B cell (primary cell): ENCODE data around the gene VIL1. TPM values are rescaled to one million over a fixed set of nuclear protein-coding genes. Genes with fewer than 3 reads are reported as not detected.

Experiments used
- ATAC-seq: fragments of 200-7000 bp; cut with Tn5 transposase; one replicate; pipeline ENCODE4 v1.10.0; 2021; ENCODE audit warnings: low read depth, mild to moderate bottlenecking, moderate number of reproducible peaks, moderate library complexity
- CTCF ChIA-PET: fragments of 350-600 bp; sonication (Branson Sonifier 250); formaldehyde crosslinking; loops from one replicate; lab custom pipeline; 2021; ENCODE audit warnings: antibody characterized with exemption, inconsistent platforms; lab: Charles Lee
- POLR2A ChIA-PET: fragments of 350-600 bp; sonication (Branson Sonifier 250); formaldehyde crosslinking; loops from one replicate; lab custom pipeline; 2021; ENCODE audit warnings: antibody characterized with exemption; lab: Charles Lee
- DNase-seq: peaks from one replicate; pipeline ENCODE4 v3.0.0; 2013
- H2AFZ ChIP-seq: 2 replicates; pipeline ENCODE4 v1.6.1; 2012; ENCODE audit warnings: mild to moderate bottlenecking, low read depth, low read length; ENCODE audit not compliant: insufficient read depth, poor library complexity, severe bottlenecking
- H3K27ac ChIP-seq, 2 donors: 1 replicate in 1 of 2; 2 replicates in 1 of 2; pipeline ENCODE4 v1.5.1; 2012 to 2013; ENCODE audit warnings: low read length in 2 of 2, mild to moderate bottlenecking in 2 of 2, moderate library complexity in 1 of 2
- H3K27me3 ChIP-seq, 4 experiments: fragments of 200-600 bp in 1 of 4; sonication (generic) in 1 of 4; replicated peaks in 1 of 4; 1 replicate in 2 of 4; 2 replicates in 2 of 4; pipeline versions ENCODE4 v1.6.1 to v1.7.0; 2013 to 2016; ENCODE audit warnings: low read length in 3 of 4, mild to moderate bottlenecking in 2 of 4, mixed read lengths in 1 of 4, moderate library complexity in 1 of 4; ENCODE audit not compliant: insufficient read depth in 4 of 4, control insufficient read depth in 3 of 4; ENCODE audit errors: control extremely low read depth in 1 of 4
- H3K36me3 ChIP-seq, 2 experiments: replicated peaks in 1 of 2; 1 replicate in 1 of 2; 2 replicates in 1 of 2; pipeline versions ENCODE4 v1.6.1 to v1.7.1; 2013; ENCODE audit warnings: low read length in 1 of 2; ENCODE audit not compliant: insufficient read depth in 2 of 2, control insufficient read depth in 1 of 2; ENCODE audit errors: control extremely low read depth in 1 of 2, extremely low read depth in 1 of 2
- H3K4me1 ChIP-seq, 2 donors: fragments of 200-600 bp in 1 of 2; sonication (generic) in 1 of 2; 1 replicate in 1 of 2; 2 replicates in 1 of 2; pipeline versions ENCODE4 v1.5.1 to v1.6.1; 2013 to 2017; ENCODE audit warnings: low read length in 2 of 2; ENCODE audit not compliant: control insufficient read depth in 2 of 2, insufficient read depth in 2 of 2
- H3K4me2 ChIP-seq: replicated peaks from 2 replicates; pipeline ENCODE3; 2012; ENCODE audit warnings: mild to moderate bottlenecking, low read depth, low read length; ENCODE audit not compliant: poor library complexity, severe bottlenecking
- H3K4me3 ChIP-seq, 5 experiments: fragments of 200-600 bp in 1 of 5; sonication (generic) in 1 of 5; 1 replicate in 3 of 5; 2 replicates in 2 of 5; pipeline versions ENCODE4 v1.5.1 to v1.7.0; 2011 to 2016; ENCODE audit warnings: low read length in 4 of 5, mild to moderate bottlenecking in 4 of 5, low read depth in 2 of 5, control low read depth in 1 of 5, moderate library complexity in 1 of 5; ENCODE audit not compliant: insufficient read depth in 1 of 5; ENCODE audit errors: control extremely low read depth in 1 of 5, extremely low read depth in 1 of 5
- H3K79me2 ChIP-seq: fragments of 200-600 bp; sonication (generic); one replicate; pipeline ENCODE4 v1.6.0; 2016; ENCODE audit warnings: low read length; ENCODE audit not compliant: control insufficient read depth, insufficient read depth
- H3K9ac ChIP-seq: fragments of 200-600 bp; sonication (generic); 2 replicates; pipeline ENCODE4 v1.6.1; 2017; ENCODE audit warnings: mild to moderate bottlenecking, low read length, moderate library complexity
- H3K9me3 ChIP-seq, 3 donors: one replicate each; pipeline versions ENCODE4 v1.6.1 to v1.7.1; 2013; ENCODE audit warnings: low read length in 2 of 3; ENCODE audit not compliant: control insufficient read depth in 2 of 3, insufficient read depth in 1 of 3; ENCODE audit errors: control extremely low read depth in 1 of 3
- H4K20me1 ChIP-seq: 2 replicates; pipeline ENCODE4 v1.6.0; 2012; ENCODE audit warnings: mild to moderate bottlenecking, low read length; ENCODE audit not compliant: insufficient read depth, control insufficient read depth, poor library complexity, severe bottlenecking
- H3K27ac Mint-ChIP-seq: one replicate; pipeline ENCODE4 v1.8.0; 2021; ENCODE audit warnings: mixed read lengths
- H3K27me3 Mint-ChIP-seq: one replicate; pipeline ENCODE4 v1.8.0; 2021; ENCODE audit warnings: mixed read lengths
- H3K4me1 Mint-ChIP-seq: one replicate; pipeline ENCODE4 v1.8.0; 2021; ENCODE audit warnings: mixed read lengths
- H3K4me3 Mint-ChIP-seq: one replicate; pipeline ENCODE4 v1.8.0; 2021; ENCODE audit warnings: mixed read lengths
- H3K9me3 Mint-ChIP-seq: one replicate; pipeline ENCODE4 v1.8.0; 2022; ENCODE audit warnings: mixed read lengths; ENCODE audit not compliant: insufficient read depth
- EZH2 ChIP-seq: IDR thresholded peaks from 2 replicates; pipeline ENCODE4 v1.6.1; 2012; ENCODE audit warnings: borderline replicate concordance, low read depth, mild to moderate bottlenecking, moderate library complexity, low read length; ENCODE audit not compliant: insufficient read depth, poor library complexity, severe bottlenecking
- WGBS: methylation state at CpG from one replicate; pipeline ENCODE4 v1.1.5; 2013; ENCODE audit warnings: missing lambda C conversion rate; ENCODE audit not compliant: insufficient coverage; 5-methylcytosine and 5-hydroxymethylcytosine counted together
- intact Hi-C: fragments of 100-400 bp; cut with micrococcal nuclease; formaldehyde crosslinking; loops from one replicate; pipeline ENCODE4 v1.10.0; 2022
- polyA plus RNA-seq: library from polyadenylated mRNA; depleted of rRNA; stranded (reverse); fragments of >200 nt; gene quantifications from 2 replicates; pipeline ENCODE4 v1.2.3, GENCODE V29; 2012
- total RNA-seq, 2 donors: library from RNA; stranded (reverse); fragments of 120-200 nt in 1 of 2; gene quantifications; 1 replicate in 1 of 2; 2 replicates in 1 of 2; pipeline versions ENCODE4 v1.2.3 to v1.2.4, GENCODE V29; 2013 to 2022
- TF ChIP-seq, protein P1 (sequence below): fragments of 200-600 bp; IDR thresholded peaks from one replicate; pipeline ENCODE4 v1.8.0; 2022; ENCODE audit warnings: antibody characterized with exemption, mild to moderate bottlenecking

Gene VIL1
- total and polyA plus RNA-seq, 2 donors (not counting 1 experiment from before 2014, with no cell fraction given): not detected

DNA sequence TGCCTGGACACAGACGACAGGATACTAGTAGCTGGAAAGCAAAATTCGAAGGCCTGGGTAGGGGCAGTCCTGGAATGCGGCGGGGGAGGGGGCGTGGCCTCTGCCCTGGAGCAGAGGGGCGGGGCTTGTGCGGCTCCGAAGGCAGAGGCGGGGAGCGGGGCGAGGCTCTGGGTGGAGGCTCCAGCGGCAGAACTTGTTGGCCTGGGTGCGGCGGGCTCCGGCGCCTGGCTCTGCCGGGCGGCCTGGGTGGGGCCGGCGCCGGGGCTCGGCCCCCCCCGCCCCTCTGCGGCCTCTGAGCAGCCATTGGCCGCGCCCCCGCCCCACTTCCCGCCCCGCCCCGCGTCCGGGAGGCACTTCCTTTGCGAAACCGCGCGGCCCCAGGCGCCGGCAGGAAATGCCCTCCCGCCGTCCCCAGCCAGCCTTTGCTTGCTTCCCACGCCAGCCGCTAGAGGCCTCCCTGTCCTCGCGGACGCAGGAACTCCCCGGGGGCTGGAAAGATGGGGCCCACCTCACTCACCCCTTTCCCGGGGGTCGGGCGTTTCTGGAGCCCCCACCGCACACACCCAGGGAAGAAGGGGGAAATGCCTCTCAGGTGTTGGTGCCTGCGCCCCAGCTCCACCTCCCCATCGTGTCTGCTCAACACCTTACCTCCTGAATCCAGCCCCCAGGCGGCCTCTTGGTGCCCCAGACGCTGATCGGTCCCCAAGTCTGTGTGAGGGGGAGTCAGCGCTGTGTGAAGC lies 12.5 kb upstream of the VIL1 start:
- no peak for TF ChIP-seq EZH2
- TF ChIP-seq, protein P1, sequence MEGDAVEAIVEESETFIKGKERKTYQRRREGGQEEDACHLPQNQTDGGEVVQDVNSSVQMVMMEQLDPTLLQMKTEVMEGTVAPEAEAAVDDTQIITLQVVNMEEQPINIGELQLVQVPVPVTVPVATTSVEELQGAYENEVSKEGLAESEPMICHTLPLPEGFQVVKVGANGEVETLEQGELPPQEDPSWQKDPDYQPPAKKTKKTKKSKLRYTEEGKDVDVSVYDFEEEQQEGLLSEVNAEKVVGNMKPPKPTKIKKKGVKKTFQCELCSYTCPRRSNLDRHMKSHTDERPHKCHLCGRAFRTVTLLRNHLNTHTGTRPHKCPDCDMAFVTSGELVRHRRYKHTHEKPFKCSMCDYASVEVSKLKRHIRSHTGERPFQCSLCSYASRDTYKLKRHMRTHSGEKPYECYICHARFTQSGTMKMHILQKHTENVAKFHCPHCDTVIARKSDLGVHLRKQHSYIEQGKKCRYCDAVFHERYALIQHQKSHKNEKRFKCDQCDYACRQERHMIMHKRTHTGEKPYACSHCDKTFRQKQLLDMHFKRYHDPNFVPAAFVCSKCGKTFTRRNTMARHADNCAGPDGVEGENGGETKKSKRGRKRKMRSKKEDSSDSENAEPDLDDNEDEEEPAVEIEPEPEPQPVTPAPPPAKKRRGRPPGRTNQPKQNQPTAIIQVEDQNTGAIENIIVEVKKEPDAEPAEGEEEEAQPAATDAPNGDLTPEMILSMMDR: peak; percentile 69
- peaks cover 2 to 33% of the 10 kb centered on the region in 2 experiments for H3K36me3 ChIP-seq
- peak overlapping the region; percentile 62 to 82 for H3K27ac ChIP-seq
- WGBS: under 1% methylated on average over 45 of the region's 56 CpGs
- H3K79me2 ChIP-seq: peaks cover 8% of the 10 kb centered on the region
- H3K9ac ChIP-seq: peak overlapping the region; percentile 59
- no peaks in the 10 kb centered on the region for H3K27me3 ChIP-seq
- ATAC-seq (peak; percentile 81), DNase-seq (peak; percentile 93)
- Mint-ChIP-seq H3K9me3 (no peaks in the 10 kb centered on the region), H3K4me1 (peaks cover 47% of the 10 kb centered on the region), H3K4me3 (peak overlapping the region; percentile 88), H3K27ac (peak overlapping the region; percentile 90), H3K27me3 (no peaks in the 10 kb centered on the region)
- H4K20me1 ChIP-seq: peaks cover 35% of the 10 kb centered on the region
- CTCF ChIA-PET: interaction anchor here (1.0 to 1.8 kb wide), 6 partner anchors 59 to 281 kb away, joined by 3 to 6 read pairs (median 3); no protein-coding TSS in a partner anchor
- intact Hi-C loops: loop anchor here (1.0 to 2.0 kb wide), 6 partner anchors 10 to 490 kb away; partner anchors contain the start of genes CNOT9, TTLL4 and USP37
- peak overlapping the region; percentile 64 for H2AFZ ChIP-seq
- H3K9me3 ChIP-seq: no peaks in the 10 kb centered on the region
- H3K4me1 ChIP-seq: peaks cover 30 to 48% of the 10 kb centered on the region in 2 donors
- peak overlapping the region; percentile 15 to 72 (median 53) for H3K4me3 ChIP-seq
- H3K4me2 ChIP-seq: peak overlapping the region; percentile 96
- POLR2A ChIA-PET: interaction anchor here (0.7 to 2.0 kb wide), 4 partner anchors 10 to 678 kb away, joined by 3 to 5 read pairs (median 4); partner anchors contain the start of gene TMBIM1
